ENCODE results near the gene ZNF24. TPM values are rescaled to one million over a fixed set of nuclear protein-coding genes. Genes with fewer than 3 reads are reported as not detected.

ZNF24 gene
- polyA plus RNA-seq, 6 donors from 2014 or later: 73.9 to 137 (median 118) TPM

- no peak for ATAC-seq (ENCODE audit: low read depth in 2 of 2)
- peaks cover 0 to 4% of the 10 kb centered on the region in 2 donors for H3K36me3 Mint-ChIP-seq
- H3K4me1 Mint-ChIP-seq: peaks cover 27 to 49% (median 27%) of the 10 kb centered on the region in 3 donors
- peaks cover 0 to 1% (median 0%) of the 10 kb centered on the region in 7 donors for H3K9me3 Mint-ChIP-seq
- DNase-seq: no peak
- H3K27ac Mint-ChIP-seq: peak overlapping the region; percentile 92 to 99 (median 98)
- H3K4me3 Mint-ChIP-seq: peak overlapping the region in 7 of 8 donors; percentile 95 to 100 (median 97)
- no peaks in the 10 kb centered on the region for H3K27me3 Mint-ChIP-seq
Observed at GRCh38 chr18:35345950-35346349, 1.7 kb upstream of the ZNF24 start.

GRCh38 chr18:35345460-35345921, 1.3 kb upstream of the ZNF24 start:
- Mint-ChIP-seq H3K27ac (peak overlapping the region; percentile 97 to 99 (median 99)), H3K36me3 (peaks cover 0 to 4% of the 10 kb centered on the region in 2 donors), H3K4me1 (peaks cover 27 to 50% (median 27%) of the 10 kb centered on the region in 3 donors), H3K9me3 (peaks cover 0 to 1% (median 0%) of the 10 kb centered on the region in 7 donors), H3K4me3 (peak overlapping the region; percentile 92 to 100 (median 97)), H3K27me3 (no peaks in the 10 kb centered on the region)
- peak; percentile 23 for DNase-seq
- ATAC-seq (ENCODE audit: low read depth in 2 of 2): peak; percentile 8 to 27

- Mint-ChIP-seq H3K27ac (peak overlapping the region; percentile 97 to 99 (median 99)), H3K4me3 (peak overlapping the region; percentile 95 to 100 (median 97)), H3K9me3 (peaks cover 0 to 1% (median 0%) of the 10 kb centered on the region in 7 donors), H3K36me3 (peaks cover 3 to 6% of the 10 kb centered on the region in 2 donors), H3K4me1 (peaks cover 31 to 55% (median 32%) of the 10 kb centered on the region in 3 donors), H3K27me3 (no peaks in the 10 kb centered on the region)
- peak in 1 of 2 donors; percentile 4 for ATAC-seq (ENCODE audit: low read depth in 2 of 2)
- no peak for DNase-seq
Observed at GRCh38 chr18:35344736-35345459, 678 bp upstream of the ZNF24 start.

GRCh38 chr18:35343488-35343935, 708 bp downstream of the ZNF24 start:
- peaks cover 17% of the 10 kb centered on the region in 2 donors for H3K36me3 Mint-ChIP-seq
- peak overlapping the region; percentile 95 to 100 (median 97) for H3K4me3 Mint-ChIP-seq
- ATAC-seq (ENCODE audit: low read depth in 2 of 2) (peak; percentile 0 to 2), DNase-seq (no peak)
- H3K4me1 Mint-ChIP-seq: peaks cover 41 to 62% (median 45%) of the 10 kb centered on the region in 3 donors
- no peaks in the 10 kb centered on the region for H3K27me3 Mint-ChIP-seq
- peak overlapping the region; percentile 97 to 99 (median 99) for H3K27ac Mint-ChIP-seq
- peaks cover 0 to 1% (median 0%) of the 10 kb centered on the region in 7 donors for H3K9me3 Mint-ChIP-seq

GRCh38 chr18:35337286-35337685, 6.9 kb downstream of the ZNF24 start:
- no peaks in the 10 kb centered on the region for H3K9me3 Mint-ChIP-seq
- no peak overlapping the region for H3K4me3 Mint-ChIP-seq
- no peaks in the 10 kb centered on the region for H3K27me3 Mint-ChIP-seq
- peaks cover 21 to 43% (median 34%) of the 10 kb centered on the region in 3 donors for H3K4me1 Mint-ChIP-seq
- DNase-seq (no peak), ATAC-seq (ENCODE audit: low read depth in 2 of 2) (no peak)
- H3K27ac Mint-ChIP-seq: peak overlapping the region in 1 of 6 donors; percentile 36
- H3K36me3 Mint-ChIP-seq: peaks cover 44 to 53% of the 10 kb centered on the region in 2 donors

GRCh38 chr18:35335866-35336265, 8.4 kb downstream of the ZNF24 start:
- Mint-ChIP-seq H3K9me3 (no peaks in the 10 kb centered on the region), H3K27ac (peak overlapping the region in 2 of 6 donors; percentile 34 to 85), H3K4me3 (no peak overlapping the region), H3K4me1 (peaks cover 21 to 43% (median 25%) of the 10 kb centered on the region in 3 donors), H3K27me3 (no peaks in the 10 kb centered on the region), H3K36me3 (peaks cover 43 to 53% of the 10 kb centered on the region in 2 donors)
- DNase-seq (no peak), ATAC-seq (ENCODE audit: low read depth in 2 of 2) (no peak)

GRCh38 chr18:35334821-35335220, 9.4 kb downstream of the ZNF24 start:
- ATAC-seq (ENCODE audit: low read depth in 2 of 2): no peak
- Mint-ChIP-seq H3K27ac (peak overlapping the region in 4 of 6 donors; percentile 5 to 77 (median 28)), H3K27me3 (no peaks in the 10 kb centered on the region), H3K9me3 (no peaks in the 10 kb centered on the region), H3K4me3 (no peak overlapping the region), H3K4me1 (peaks cover 16 to 37% (median 19%) of the 10 kb centered on the region in 3 donors), H3K36me3 (peaks cover 41 to 49% of the 10 kb centered on the region in 2 donors)
- no peak for DNase-seq

- Mint-ChIP-seq H3K27ac (peak overlapping the region in 1 of 6 donors; percentile 40), H3K4me1 (peaks cover 10 to 31% (median 13%) of the 10 kb centered on the region in 3 donors), H3K9me3 (no peaks in the 10 kb centered on the region), H3K36me3 (peaks cover 36 to 43% of the 10 kb centered on the region in 2 donors), H3K4me3 (no peak overlapping the region), H3K27me3 (no peaks in the 10 kb centered on the region)
- no peak for ATAC-seq (ENCODE audit: low read depth in 2 of 2)
- DNase-seq: no peak
Observed at GRCh38 chr18:35334212-35334611, 10.0 kb downstream of the ZNF24 start.

GRCh38 chr18:35331367-35332087, 12.7 kb downstream of the ZNF24 start:
- H3K9me3 Mint-ChIP-seq: peaks cover 0 to 9% (median 2%) of the 10 kb centered on the region in 7 donors
- no peaks in the 10 kb centered on the region for H3K27me3 Mint-ChIP-seq
- peaks cover 0 to 21% (median 12%) of the 10 kb centered on the region in 3 donors for H3K4me1 Mint-ChIP-seq
- peaks cover 24 to 25% of the 10 kb centered on the region in 2 donors for H3K36me3 Mint-ChIP-seq
- H3K4me3 Mint-ChIP-seq: no peak overlapping the region
- DNase-seq (no peak), ATAC-seq (ENCODE audit: low read depth in 2 of 2) (no peak)
- H3K27ac Mint-ChIP-seq: no peak overlapping the region

- ATAC-seq (ENCODE audit: low read depth in 2 of 2) (no peak), DNase-seq (no peak)
- no peaks in the 10 kb centered on the region for H3K27me3 Mint-ChIP-seq
- no peak overlapping the region for H3K4me3 Mint-ChIP-seq
- H3K9me3 Mint-ChIP-seq: peaks cover 0 to 9% (median 2%) of the 10 kb centered on the region in 7 donors
- peaks cover 0 to 8% (median 8%) of the 10 kb centered on the region in 3 donors for H3K4me1 Mint-ChIP-seq
- no peak overlapping the region for H3K27ac Mint-ChIP-seq
- H3K36me3 Mint-ChIP-seq: peaks cover 13 to 21% of the 10 kb centered on the region in 2 donors
Observed at GRCh38 chr18:35328868-35329267, 15.4 kb downstream of the ZNF24 start.

GRCh38 chr18:35326695-35327387, 17.4 kb downstream of the ZNF24 start:
- Mint-ChIP-seq H3K27ac (peak overlapping the region in 1 of 6 donors; percentile 51), H3K36me3 (peaks cover 0 to 5% of the 10 kb centered on the region in 2 donors), H3K4me3 (no peak overlapping the region), H3K4me1 (no peaks in the 10 kb centered on the region), H3K9me3 (peaks cover 0 to 9% (median 2%) of the 10 kb centered on the region in 7 donors), H3K27me3 (no peaks in the 10 kb centered on the region)
- no peak for ATAC-seq (ENCODE audit: low read depth in 2 of 2)
- no peak for DNase-seq

GRCh38 chr18:35324926-35325655, 19.1 kb downstream of the ZNF24 start:
- peaks cover 0 to 9% (median 2%) of the 10 kb centered on the region in 7 donors for H3K9me3 Mint-ChIP-seq
- no peak for ATAC-seq (ENCODE audit: low read depth in 2 of 2)
- H3K27me3 Mint-ChIP-seq: no peaks in the 10 kb centered on the region
- DNase-seq: no peak
- no peak overlapping the region for H3K4me3 Mint-ChIP-seq
- no peak overlapping the region for H3K27ac Mint-ChIP-seq
- peaks cover 0 to 5% of the 10 kb centered on the region in 2 donors for H3K36me3 Mint-ChIP-seq
- no peaks in the 10 kb centered on the region for H3K4me1 Mint-ChIP-seq
